CD8-positive, alpha-beta memory T cell (primary cell): Measurements from ENCODE around the gene ATPAF2. TPM values are rescaled to one million over a fixed set of nuclear protein-coding genes. Genes with fewer than 3 reads are reported as not detected.

Source experiments
- CTCF ChIA-PET: fragments of 350-600 bp; sonication (Branson Sonifier 250); formaldehyde crosslinking; loops from one replicate; lab custom pipeline; 2021; ENCODE audit warnings: antibody characterized with exemption; lab: Charles Lee
- POLR2A ChIA-PET: fragments of 350-600 bp; sonication (Branson Sonifier 250); formaldehyde crosslinking; loops from one replicate; lab custom pipeline; 2021; ENCODE audit warnings: antibody characterized with exemption; lab: Charles Lee
- DNase-seq, 5 donors: peaks; one replicate each; pipeline versions ENCODE4 v3.0.0 to v3.0.0-alpha.2; 2020 to 2022; ENCODE audit warnings: mixed read lengths in 1 of 5
- H3K27ac ChIP-seq: one replicate; pipeline ENCODE4 v1.7.0; 2013; ENCODE audit warnings: low read depth, mild to moderate bottlenecking, low read length, moderate library complexity
- H3K27me3 ChIP-seq: 2 replicates; pipeline ENCODE4 v1.7.0; 2013; ENCODE audit warnings: low read length, mild to moderate bottlenecking; ENCODE audit not compliant: insufficient read depth, poor library complexity, severe bottlenecking
- H3K36me3 ChIP-seq: 2 replicates; pipeline ENCODE4 v1.7.0; 2013; ENCODE audit warnings: mild to moderate bottlenecking, low read length, moderate library complexity; ENCODE audit not compliant: insufficient read depth
- H3K4me1 ChIP-seq: 2 replicates; pipeline ENCODE4 v1.7.0; 2013; ENCODE audit warnings: mild to moderate bottlenecking, low read length, moderate library complexity; ENCODE audit not compliant: insufficient read depth
- H3K4me3 ChIP-seq: 2 replicates; pipeline ENCODE4 v1.7.0; 2013; ENCODE audit warnings: mild to moderate bottlenecking, low read length
- H3K9me3 ChIP-seq: 2 replicates; pipeline ENCODE4 v1.7.0; 2013; ENCODE audit warnings: mild to moderate bottlenecking, low read length
- H3K27ac Mint-ChIP-seq, 8 donors: one replicate each; pipeline ENCODE4 v1.8.0; 2020 to 2021; ENCODE audit warnings: mixed read lengths in 8 of 8, mild to moderate bottlenecking in 6 of 8, inconsistent platforms in 3 of 8, moderate library complexity in 3 of 8
- H3K27me3 Mint-ChIP-seq, 2 donors: one replicate each; pipeline ENCODE4 v1.8.0; 2020 to 2021; ENCODE audit warnings: mixed read lengths in 2 of 2, mild to moderate bottlenecking in 1 of 2, moderate library complexity in 1 of 2
- H3K36me3 Mint-ChIP-seq, 3 donors: one replicate each; pipeline ENCODE4 v1.8.0; 2020 to 2021; ENCODE audit warnings: mixed read lengths in 3 of 3, inconsistent platforms in 1 of 3, mild to moderate bottlenecking in 1 of 3
- H3K4me1 Mint-ChIP-seq, 3 donors: one replicate each; pipeline ENCODE4 v1.8.0; 2020 to 2021; ENCODE audit warnings: mixed read lengths in 3 of 3, inconsistent platforms in 1 of 3, mild to moderate bottlenecking in 1 of 3
- H3K4me3 Mint-ChIP-seq, 7 donors: one replicate each; pipeline ENCODE4 v1.8.0; 2020 to 2021; ENCODE audit warnings: mixed read lengths in 7 of 7, mild to moderate bottlenecking in 6 of 7, moderate library complexity in 4 of 7, inconsistent platforms in 2 of 7
- H3K9me3 Mint-ChIP-seq, 5 donors: one replicate each; pipeline ENCODE4 v1.8.0; 2020 to 2022; ENCODE audit warnings: mixed read lengths in 5 of 5, mild to moderate bottlenecking in 3 of 5, moderate library complexity in 2 of 5, inconsistent platforms in 1 of 5
- polyA plus RNA-seq: library from polyadenylated mRNA; unstranded; fragments of 300-500 nt; fragmentation: Illumina TruSeq; gene quantifications from one replicate; pipeline ENCODE4 v1.2.3, GENCODE V29; 2021
- total RNA-seq, 2 experiments: library from RNA; stranded (reverse); gene quantifications; one replicate each; pipeline ENCODE4 v1.2.3, GENCODE V29; 2021

The ATPAF2 gene
- total and polyA plus RNA-seq, 3 experiments from 2014 or later = 16.0 to 33.4 (median 30.4) TPM

- H3K27ac Mint-ChIP-seq = no peak overlapping the region
- CTCF ChIA-PET = no interaction called here
- H3K36me3 ChIP-seq = peaks cover 4% of the 10 kb centered on the region
- POLR2A ChIA-PET = no interaction called here
- no peaks in the 10 kb centered on the region for H3K27me3 Mint-ChIP-seq
- peaks cover 5% of the 10 kb centered on the region for H3K4me1 ChIP-seq
- no peak overlapping the region for H3K27ac ChIP-seq
- H3K36me3 Mint-ChIP-seq = peaks cover 0 to 32% (median 12%) of the 10 kb centered on the region in 3 donors
- no peaks in the 10 kb centered on the region for H3K9me3 Mint-ChIP-seq
- no peaks in the 10 kb centered on the region for H3K27me3 ChIP-seq
- no peak for DNase-seq
- H3K4me1 Mint-ChIP-seq = peaks cover 19 to 28% (median 22%) of the 10 kb centered on the region in 3 donors
- H3K9me3 ChIP-seq = no peaks in the 10 kb centered on the region
- H3K4me3 ChIP-seq = no peak overlapping the region
- H3K4me3 Mint-ChIP-seq = no peak overlapping the region
These were observed 6.9 kb upstream of the ATPAF2 start for GRCh38 chr17:18045691-18046350.

DNA sequence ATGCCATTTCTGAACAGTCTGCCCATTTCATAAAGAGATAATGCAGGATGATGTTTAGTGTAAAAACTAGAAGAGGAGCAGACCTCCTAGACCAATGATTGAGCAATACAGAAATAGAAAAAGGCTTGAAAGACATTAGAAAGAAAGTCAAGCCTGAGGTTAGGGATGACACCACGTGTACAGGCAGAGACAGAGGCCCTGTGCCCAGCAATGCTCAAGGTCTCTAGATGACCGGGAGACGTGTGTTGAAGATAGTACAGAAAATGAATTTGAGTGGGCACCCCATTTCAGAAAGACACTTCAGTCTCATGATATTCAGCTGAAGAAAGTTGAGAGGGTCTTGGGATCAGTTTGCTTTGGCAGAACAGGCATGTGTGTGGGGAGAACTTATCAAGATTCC lies 5.6 kb upstream of the ATPAF2 start:
- POLR2A ChIA-PET = no interaction called here
- H3K4me3 ChIP-seq = no peak overlapping the region
- peaks cover 16% of the 10 kb centered on the region for H3K4me1 ChIP-seq
- no peak overlapping the region for H3K27ac ChIP-seq
- no peaks in the 10 kb centered on the region for H3K9me3 ChIP-seq
- no peaks in the 10 kb centered on the region for H3K27me3 Mint-ChIP-seq
- peak overlapping the region in 1 of 8 donors; percentile 32 for H3K27ac Mint-ChIP-seq
- CTCF ChIA-PET = no interaction called here
- no peak overlapping the region for H3K4me3 Mint-ChIP-seq
- no peaks in the 10 kb centered on the region for H3K27me3 ChIP-seq
- peaks cover 4% of the 10 kb centered on the region for H3K36me3 ChIP-seq
- H3K36me3 Mint-ChIP-seq = peaks cover 0 to 35% (median 10%) of the 10 kb centered on the region in 3 donors
- peaks cover 27 to 37% (median 31%) of the 10 kb centered on the region in 3 donors for H3K4me1 Mint-ChIP-seq
- DNase-seq = no peak
- H3K9me3 Mint-ChIP-seq = no peaks in the 10 kb centered on the region

DNA sequence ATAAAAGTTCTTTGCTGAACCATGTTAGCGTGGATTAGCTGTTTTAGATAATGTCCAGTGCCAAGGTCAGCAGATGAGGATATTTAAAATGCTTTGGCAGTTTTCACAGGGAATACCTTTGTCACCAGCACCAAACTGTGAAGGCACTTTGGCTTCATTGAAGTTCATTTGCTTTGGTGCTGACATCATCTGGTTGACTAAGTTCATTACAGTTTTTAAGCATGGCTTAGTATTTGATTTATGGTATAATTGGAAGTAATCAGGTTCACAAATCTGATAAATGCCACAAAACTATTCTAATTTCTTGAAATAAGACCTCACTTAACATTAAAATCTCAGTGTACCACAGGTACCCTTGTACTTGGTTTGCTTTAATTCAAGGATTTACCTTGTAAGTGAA lies 4.5 kb upstream of the ATPAF2 start:
- POLR2A ChIA-PET = no interaction called here

DNA sequence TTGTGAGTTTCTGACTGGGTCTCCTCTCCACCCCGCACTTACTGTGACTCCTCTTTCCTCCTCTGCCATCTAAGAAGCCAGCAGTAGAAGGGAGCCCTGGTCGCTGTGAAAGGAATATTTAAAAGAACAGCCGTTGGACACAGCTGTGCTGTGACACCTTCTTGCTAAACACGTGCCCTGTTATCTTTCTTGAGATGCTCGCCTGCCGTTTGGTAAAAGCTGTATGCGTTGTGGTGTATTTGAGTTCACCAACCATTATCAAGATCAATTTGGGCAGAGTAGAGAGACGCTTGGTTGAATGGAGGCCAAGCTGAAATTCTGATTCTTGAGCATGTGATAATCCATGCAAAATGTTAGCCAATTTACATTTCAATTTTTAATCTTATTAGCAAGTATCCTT lies 4.0 kb upstream of the ATPAF2 start:
- Histone ChIP-seq H3K36me3 (peaks cover 4% of the 10 kb centered on the region), H3K4me1 (peaks cover 22% of the 10 kb centered on the region), H3K4me3 (no peak overlapping the region), H3K9me3 (no peaks in the 10 kb centered on the region), H3K27ac (no peak overlapping the region), H3K27me3 (no peaks in the 10 kb centered on the region)
- Mint-ChIP-seq H3K36me3 (peaks cover 0 to 35% (median 8%) of the 10 kb centered on the region in 3 donors), H3K9me3 (no peaks in the 10 kb centered on the region), H3K27me3 (peaks cover 0 to 1% of the 10 kb centered on the region in 2 donors), H3K4me3 (peak overlapping the region in 3 of 7 donors; percentile 68 to 95 (median 69)), H3K4me1 (peaks cover 39 to 51% (median 45%) of the 10 kb centered on the region in 3 donors), H3K27ac (peak overlapping the region in 1 of 8 donors; percentile 15)
- POLR2A ChIA-PET = no interaction called here
- DNase-seq = no peak
- CTCF ChIA-PET = no interaction called here

More for the DNA sequence above, 4.5 kb upstream of the ATPAF2 start:
- H3K4me3 Mint-ChIP-seq = peak overlapping the region in 1 of 7 donors; percentile 95
- no peak overlapping the region for H3K4me3 ChIP-seq
- peaks cover 0 to 1% of the 10 kb centered on the region in 2 donors for H3K27me3 Mint-ChIP-seq
- H3K9me3 Mint-ChIP-seq = no peaks in the 10 kb centered on the region
- DNase-seq = no peak
- no peak overlapping the region for H3K27ac ChIP-seq
- H3K4me1 ChIP-seq = peaks cover 17% of the 10 kb centered on the region
- H3K4me1 Mint-ChIP-seq = peaks cover 34 to 46% (median 40%) of the 10 kb centered on the region in 3 donors
- H3K9me3 ChIP-seq = no peaks in the 10 kb centered on the region
- H3K27me3 ChIP-seq = no peaks in the 10 kb centered on the region
- CTCF ChIA-PET = no interaction called here
- peaks cover 0 to 38% (median 8%) of the 10 kb centered on the region in 3 donors for H3K36me3 Mint-ChIP-seq
- H3K36me3 ChIP-seq = peaks cover 4% of the 10 kb centered on the region
- peak overlapping the region in 1 of 8 donors; percentile 15 for H3K27ac Mint-ChIP-seq

DNA sequence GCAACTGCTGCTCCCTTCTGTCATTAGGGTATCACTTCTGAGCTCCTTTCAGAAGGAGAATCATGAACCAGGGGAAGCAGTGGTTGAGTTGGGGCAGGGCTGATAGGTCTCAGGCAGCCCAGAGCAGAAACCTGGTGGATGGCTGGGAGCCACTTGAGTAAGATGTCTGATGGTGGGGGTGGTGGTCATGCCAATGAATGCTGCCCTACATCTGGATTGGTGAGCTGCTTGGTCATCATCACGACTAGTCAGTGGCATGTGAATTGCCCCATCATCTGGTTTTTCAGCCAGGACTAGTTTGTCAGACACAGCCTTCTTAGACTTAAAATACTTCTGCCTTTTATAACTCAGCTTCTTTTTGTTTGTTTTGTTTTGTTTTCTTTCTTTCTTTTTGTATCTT lies 2.8 kb upstream of the ATPAF2 start:
- H3K4me3 Mint-ChIP-seq = peak overlapping the region; percentile 0 to 97 (median 86)
- H3K27me3 Mint-ChIP-seq = peaks cover 0 to 1% of the 10 kb centered on the region in 2 donors
- Histone ChIP-seq H3K4me1 (peaks cover 29% of the 10 kb centered on the region), H3K36me3 (peaks cover 4% of the 10 kb centered on the region), H3K9me3 (no peaks in the 10 kb centered on the region), H3K27me3 (no peaks in the 10 kb centered on the region), H3K27ac (no peak overlapping the region), H3K4me3 (no peak overlapping the region)
- DNase-seq = no peak
- peaks cover 0 to 26% (median 4%) of the 10 kb centered on the region in 3 donors for H3K36me3 Mint-ChIP-seq
- ChIA-PET POLR2A (no interaction called here), CTCF (no interaction called here)
- H3K9me3 Mint-ChIP-seq = no peaks in the 10 kb centered on the region
- peak overlapping the region in 7 of 8 donors; percentile 38 to 81 (median 72) for H3K27ac Mint-ChIP-seq
- H3K4me1 Mint-ChIP-seq = peaks cover 46 to 61% (median 55%) of the 10 kb centered on the region in 3 donors

- POLR2A ChIA-PET = no interaction called here
- no peaks in the 10 kb centered on the region for H3K27me3 ChIP-seq
- peaks cover 4% of the 10 kb centered on the region for H3K36me3 ChIP-seq
- Mint-ChIP-seq H3K4me1 (peaks cover 46 to 63% (median 62%) of the 10 kb centered on the region in 3 donors), H3K36me3 (peaks cover 0 to 23% (median 4%) of the 10 kb centered on the region in 3 donors), H3K9me3 (no peaks in the 10 kb centered on the region), H3K27me3 (peaks cover 0 to 3% of the 10 kb centered on the region in 2 donors), H3K27ac (peak overlapping the region; percentile 68 to 94 (median 89)), H3K4me3 (peak overlapping the region; percentile 85 to 97 (median 91))
- no peak for DNase-seq
- no peaks in the 10 kb centered on the region for H3K9me3 ChIP-seq
- CTCF ChIA-PET = no interaction called here
- peaks cover 29% of the 10 kb centered on the region for H3K4me1 ChIP-seq
- peak overlapping the region; percentile 55 for H3K27ac ChIP-seq
- peak overlapping the region; percentile 77 for H3K4me3 ChIP-seq
These were observed 1.4 kb upstream of the ATPAF2 start for GRCh38 chr17:18040261-18040858.

DNA sequence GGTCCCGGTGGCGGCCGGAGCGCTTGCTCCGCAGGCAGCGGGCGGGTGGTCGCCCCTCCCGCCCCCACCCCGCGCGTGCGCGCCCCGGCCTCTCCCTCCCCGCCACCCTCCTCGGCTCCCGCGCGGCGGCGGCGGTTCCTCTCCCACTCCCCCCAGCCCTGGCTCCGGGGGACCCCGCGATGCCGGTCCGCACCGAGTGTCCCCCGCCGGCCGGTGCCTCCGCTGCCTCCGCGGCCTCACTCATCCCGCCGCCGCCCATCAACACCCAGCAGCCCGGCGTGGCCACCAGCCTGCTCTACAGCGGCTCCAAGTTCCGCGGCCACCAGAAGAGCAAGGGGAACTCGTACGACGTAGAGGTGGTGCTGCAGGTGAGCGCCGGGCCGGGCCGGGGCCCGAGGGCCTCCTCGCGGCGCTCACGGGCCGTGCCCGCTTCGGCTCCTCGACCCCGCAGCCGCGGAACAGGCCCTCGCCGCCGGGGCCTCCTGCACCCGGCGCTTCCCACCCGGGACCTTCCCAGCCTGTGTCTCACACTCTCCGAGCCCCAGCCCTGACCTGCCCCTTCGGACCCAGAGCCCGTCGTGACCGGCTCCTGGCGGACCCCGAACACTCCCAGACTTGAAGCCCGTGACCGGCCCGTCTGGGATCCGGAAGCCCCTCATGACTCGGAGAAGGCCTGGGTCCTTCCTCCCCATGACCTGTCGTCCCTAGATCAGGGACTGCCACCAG lies 730 bp upstream of the ATPAF2 start:
- Mint-ChIP-seq H3K27me3 (peaks cover 0 to 3% of the 10 kb centered on the region in 2 donors), H3K9me3 (no peaks in the 10 kb centered on the region), H3K4me1 (peaks cover 46 to 63% (median 62%) of the 10 kb centered on the region in 3 donors), H3K36me3 (peaks cover 0 to 19% (median 4%) of the 10 kb centered on the region in 3 donors), H3K4me3 (peak overlapping the region; percentile 93 to 97 (median 95)), H3K27ac (peak overlapping the region; percentile 77 to 98 (median 93))
- ChIA-PET CTCF (no interaction called here), POLR2A (interaction anchor here (1.1 kb wide), 1 partner anchor 67 kb away, joined by 3 read pairs; the partner anchor contains the start of genes DRC3 and TOM1L2)
- no peaks in the 10 kb centered on the region for H3K36me3 ChIP-seq
- peak overlapping the region; percentile 77 for H3K4me3 ChIP-seq
- peak overlapping the region; percentile 55 for H3K27ac ChIP-seq
- H3K27me3 ChIP-seq = no peaks in the 10 kb centered on the region
- no peaks in the 10 kb centered on the region for H3K9me3 ChIP-seq
- peaks cover 29% of the 10 kb centered on the region for H3K4me1 ChIP-seq
- peak in 1 of 5 donors; percentile 49 for DNase-seq
